Astrocyte (in vitro differentiated cells and primary cell): ENCODE data around the gene ART3. TPM values are rescaled to one million over a fixed set of nuclear protein-coding genes. Genes with fewer than 3 reads are reported as not detected.

Source experiments
- DNase-seq: peaks from one replicate; pipeline ENCODE4 v3.0.0-alpha.2; 2010; ENCODE audit warnings: low read depth
- FAIRE-seq: peaks from 2 replicates; lab custom pipeline; 2011; peaks lifted over from hg19 to GRCh38; lab: Jason Lieb, UNC
- H2AFZ ChIP-seq: 2 replicates; pipeline ENCODE4 v1.6.0; 2012; ENCODE audit warnings: low read depth, low read length, inconsistent platforms
- H3K27ac ChIP-seq: 2 replicates; pipeline ENCODE4 v1.5.1; 2011; ENCODE audit warnings: low read depth, low read length, inconsistent platforms
- H3K27me3 ChIP-seq: 2 replicates; pipeline ENCODE4 v1.6.0; 2011; ENCODE audit warnings: low read length, inconsistent platforms; ENCODE audit not compliant: insufficient read depth
- H3K36me3 ChIP-seq: 2 replicates; pipeline ENCODE4 v1.5.1; 2011; ENCODE audit warnings: low read length, inconsistent platforms; ENCODE audit not compliant: insufficient read depth
- H3K4me1 ChIP-seq: 2 replicates; pipeline ENCODE4 v1.5.1; 2011; ENCODE audit warnings: low read length, inconsistent platforms; ENCODE audit not compliant: insufficient read depth
- H3K4me2 ChIP-seq: 2 replicates; pipeline ENCODE4 v1.6.0; 2012; ENCODE audit warnings: low read length, inconsistent platforms
- H3K4me3 ChIP-seq: 2 replicates; pipeline ENCODE4 v1.5.1; 2011; ENCODE audit warnings: low read depth, mild to moderate bottlenecking, low read length, inconsistent platforms; ENCODE audit not compliant: insufficient read depth
- H3K79me2 ChIP-seq: 2 replicates; pipeline ENCODE4 v1.6.0; 2012; ENCODE audit warnings: mild to moderate bottlenecking, low read length, inconsistent platforms; ENCODE audit not compliant: insufficient read depth
- H3K9ac ChIP-seq: 2 replicates; pipeline ENCODE4 v1.6.0; 2012; ENCODE audit warnings: mild to moderate bottlenecking, low read length, inconsistent platforms
- H3K9me3 ChIP-seq: 2 replicates; pipeline ENCODE4 v1.5.1; 2012; ENCODE audit warnings: low read depth, mild to moderate bottlenecking, low read length, inconsistent platforms; ENCODE audit not compliant: insufficient read depth
- H4K20me1 ChIP-seq: 2 replicates; pipeline ENCODE4 v1.6.0; 2012; ENCODE audit warnings: low read length, inconsistent platforms; ENCODE audit not compliant: insufficient read depth
- H3K27ac Mint-ChIP-seq: one replicate; pipeline ENCODE4 v1.8.0; 2021; ENCODE audit warnings: mild to moderate bottlenecking, mixed read lengths; ENCODE audit not compliant: unreplicated experiment
- H3K27me3 Mint-ChIP-seq: one replicate; pipeline ENCODE4 v1.8.0; 2021; ENCODE audit warnings: low read depth, mixed read lengths; ENCODE audit not compliant: unreplicated experiment
- H3K36me3 Mint-ChIP-seq: one replicate; pipeline ENCODE4 v1.8.0; 2021; ENCODE audit warnings: low read depth, mixed read lengths; ENCODE audit not compliant: unreplicated experiment
- H3K4me1 Mint-ChIP-seq: one replicate; pipeline ENCODE4 v1.8.0; 2021; ENCODE audit warnings: low read depth, mixed read lengths; ENCODE audit not compliant: unreplicated experiment
- H3K4me3 Mint-ChIP-seq: one replicate; pipeline ENCODE4 v1.8.0; 2021; ENCODE audit warnings: mild to moderate bottlenecking, moderate library complexity, mixed read lengths; ENCODE audit not compliant: unreplicated experiment
- H3K9me3 Mint-ChIP-seq: one replicate; pipeline ENCODE4 v1.8.0; 2021; ENCODE audit warnings: mild to moderate bottlenecking, mixed read lengths; ENCODE audit not compliant: unreplicated experiment
- EZH2 ChIP-seq: IDR thresholded peaks from 2 replicates; pipeline ENCODE4 v1.6.1; 2012; ENCODE audit warnings: mild to moderate bottlenecking, low read length, inconsistent platforms; ENCODE audit not compliant: insufficient read depth
- total RNA-seq: library from RNA; stranded (reverse); gene quantifications from 2 replicates; pipeline ENCODE4 v1.2.1, GENCODE V29; 2021
- TF ChIP-seq, protein P1 (sequence below): IDR thresholded peaks from 2 replicates; pipeline ENCODE4 v1.5.1; 2011; ENCODE audit warnings: low read depth, mild to moderate bottlenecking, inconsistent platforms, low read length, moderate library complexity; ENCODE audit not compliant: insufficient read depth

The ART3 gene
- total RNA-seq, 1 donor from 2014 or later = not detected

DNA sequence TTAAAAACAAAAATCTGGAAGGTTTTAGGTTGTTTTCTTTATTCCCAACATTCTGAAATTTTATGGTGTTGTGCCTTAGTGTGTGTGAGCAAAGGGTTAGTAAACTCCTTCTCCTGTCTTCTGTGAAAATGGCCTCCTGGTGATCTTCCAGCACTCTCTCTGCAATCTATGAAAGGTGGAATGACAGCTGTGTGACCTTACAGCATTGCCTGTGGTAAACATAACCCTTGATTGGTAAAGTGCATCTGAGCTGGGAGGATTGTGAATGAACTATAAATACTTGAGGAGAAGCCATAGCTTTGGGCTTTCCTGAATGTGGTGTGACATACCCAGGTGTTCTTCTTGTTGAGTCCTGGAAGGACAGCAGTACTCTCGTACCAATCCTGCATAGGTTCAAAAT lies 10.0 kb downstream of the ART3 start:
- no peaks in the 10 kb centered on the region for H3K4me1 Mint-ChIP-seq
- TF ChIP-seq, protein P1, sequence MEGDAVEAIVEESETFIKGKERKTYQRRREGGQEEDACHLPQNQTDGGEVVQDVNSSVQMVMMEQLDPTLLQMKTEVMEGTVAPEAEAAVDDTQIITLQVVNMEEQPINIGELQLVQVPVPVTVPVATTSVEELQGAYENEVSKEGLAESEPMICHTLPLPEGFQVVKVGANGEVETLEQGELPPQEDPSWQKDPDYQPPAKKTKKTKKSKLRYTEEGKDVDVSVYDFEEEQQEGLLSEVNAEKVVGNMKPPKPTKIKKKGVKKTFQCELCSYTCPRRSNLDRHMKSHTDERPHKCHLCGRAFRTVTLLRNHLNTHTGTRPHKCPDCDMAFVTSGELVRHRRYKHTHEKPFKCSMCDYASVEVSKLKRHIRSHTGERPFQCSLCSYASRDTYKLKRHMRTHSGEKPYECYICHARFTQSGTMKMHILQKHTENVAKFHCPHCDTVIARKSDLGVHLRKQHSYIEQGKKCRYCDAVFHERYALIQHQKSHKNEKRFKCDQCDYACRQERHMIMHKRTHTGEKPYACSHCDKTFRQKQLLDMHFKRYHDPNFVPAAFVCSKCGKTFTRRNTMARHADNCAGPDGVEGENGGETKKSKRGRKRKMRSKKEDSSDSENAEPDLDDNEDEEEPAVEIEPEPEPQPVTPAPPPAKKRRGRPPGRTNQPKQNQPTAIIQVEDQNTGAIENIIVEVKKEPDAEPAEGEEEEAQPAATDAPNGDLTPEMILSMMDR = no peak
- no peak overlapping the region for H3K9ac ChIP-seq

DNA sequence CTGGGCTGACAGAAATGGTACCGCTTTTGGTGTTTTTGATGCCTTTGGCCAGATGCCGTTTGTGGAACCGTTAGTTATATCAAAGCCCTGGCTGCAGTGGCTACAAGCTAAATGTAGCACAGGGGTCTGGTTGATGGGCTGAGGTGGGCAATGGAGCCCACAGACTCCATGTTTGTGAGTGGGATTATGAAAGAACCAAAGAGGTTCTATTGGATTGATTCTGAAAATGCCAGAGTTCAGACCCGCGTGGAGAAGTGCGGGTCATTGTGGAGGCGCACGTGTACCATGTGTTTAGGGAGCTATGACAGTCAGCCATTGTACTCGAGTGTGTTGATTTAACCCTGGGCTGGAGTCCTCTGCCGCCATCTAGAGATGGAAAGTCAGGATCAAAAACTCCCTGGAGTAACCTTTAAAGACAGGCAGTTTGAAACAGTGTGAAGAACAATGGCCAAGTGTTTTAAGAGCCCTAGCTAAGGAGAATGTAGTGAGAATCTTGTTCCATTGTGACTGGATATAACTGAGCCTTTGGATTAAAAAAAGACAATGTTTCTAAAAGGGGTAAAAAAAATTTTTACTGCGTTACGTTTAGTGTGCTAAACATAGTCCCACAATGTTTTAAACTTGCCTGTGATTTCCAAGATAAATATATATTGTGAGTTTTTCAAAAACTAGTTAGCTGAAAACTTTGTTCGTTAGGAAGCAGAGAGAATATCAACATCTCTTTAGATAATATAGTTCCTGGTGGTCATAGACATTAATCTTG lies 12.7 kb downstream of the ART3 start:
- H3K36me3 Mint-ChIP-seq = no peaks in the 10 kb centered on the region
- H3K27me3 ChIP-seq = peaks cover 2% of the 10 kb centered on the region
- H3K4me1 Mint-ChIP-seq = peaks cover 3% of the 10 kb centered on the region
- peak overlapping the region; percentile 61 for H3K4me2 ChIP-seq
- H3K27me3 Mint-ChIP-seq = no peaks in the 10 kb centered on the region
- no peak overlapping the region for H3K9ac ChIP-seq
- DNase-seq (peak; percentile 44), FAIRE-seq (peak; percentile 39)
- H3K4me3 ChIP-seq = no peak overlapping the region
- TF ChIP-seq, protein P1 = peak; percentile 52
- TF ChIP-seq EZH2 = no peak
- no peak overlapping the region for H3K27ac ChIP-seq
- H3K27ac Mint-ChIP-seq = peak overlapping the region; percentile 63
- H3K9me3 ChIP-seq = no peaks in the 10 kb centered on the region
- H2AFZ ChIP-seq = peak overlapping the region; percentile 77
- no peaks in the 10 kb centered on the region for H4K20me1 ChIP-seq
- peak overlapping the region; percentile 12 for H3K4me3 Mint-ChIP-seq
- peaks cover 3% of the 10 kb centered on the region for H3K4me1 ChIP-seq
- H3K36me3 ChIP-seq = no peaks in the 10 kb centered on the region
- H3K79me2 ChIP-seq = no peaks in the 10 kb centered on the region
- no peaks in the 10 kb centered on the region for H3K9me3 Mint-ChIP-seq

More for the DNA sequence above, 10.0 kb downstream of the ART3 start:
- Histone ChIP-seq H3K27me3 (peaks cover 2% of the 10 kb centered on the region), H3K4me3 (no peak overlapping the region), H3K27ac (no peak overlapping the region), H4K20me1 (no peaks in the 10 kb centered on the region), H3K36me3 (no peaks in the 10 kb centered on the region), H3K9me3 (no peaks in the 10 kb centered on the region), H3K4me1 (no peaks in the 10 kb centered on the region), H3K79me2 (no peaks in the 10 kb centered on the region), H3K4me2 (no peak overlapping the region), H2AFZ (no peak overlapping the region)
- H3K4me3 Mint-ChIP-seq = no peak overlapping the region
- no peaks in the 10 kb centered on the region for H3K36me3 Mint-ChIP-seq
- no peaks in the 10 kb centered on the region for H3K9me3 Mint-ChIP-seq
- no peak overlapping the region for H3K27ac Mint-ChIP-seq
- DNase-seq (no peak), FAIRE-seq (no peak)
- H3K27me3 Mint-ChIP-seq = no peaks in the 10 kb centered on the region

DNA sequence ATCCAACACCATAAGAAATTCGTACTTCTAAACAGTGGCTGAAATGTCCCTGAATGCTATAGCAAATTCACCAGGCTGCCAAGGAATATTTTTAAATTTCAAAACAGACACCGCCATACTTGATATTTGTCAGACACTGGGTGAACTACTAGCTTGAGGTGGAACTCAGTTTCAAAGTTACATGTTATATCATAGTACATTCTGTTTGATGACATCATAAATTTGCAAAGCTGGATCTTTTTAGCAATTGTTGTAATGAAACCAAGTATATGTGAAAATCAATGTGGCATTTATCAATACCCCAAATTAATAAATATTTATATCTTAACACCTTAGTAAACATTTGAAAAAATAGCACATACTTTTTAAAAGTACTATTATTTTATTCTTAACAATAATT lies 14.2 kb downstream of the ART3 start:
- peaks cover 4% of the 10 kb centered on the region for H3K27me3 ChIP-seq
- H3K36me3 ChIP-seq = no peaks in the 10 kb centered on the region
- H3K4me3 ChIP-seq = no peak overlapping the region
- H3K9me3 ChIP-seq = no peaks in the 10 kb centered on the region
- H3K27ac Mint-ChIP-seq = no peak overlapping the region
- H3K4me1 Mint-ChIP-seq = peaks cover 3% of the 10 kb centered on the region
- no peak overlapping the region for H3K4me2 ChIP-seq
- no peaks in the 10 kb centered on the region for H3K9me3 Mint-ChIP-seq
- FAIRE-seq = no peak
- no peak overlapping the region for H3K27ac ChIP-seq
- no peak for DNase-seq
- no peaks in the 10 kb centered on the region for H3K79me2 ChIP-seq
- H3K27me3 Mint-ChIP-seq = no peaks in the 10 kb centered on the region
- no peak overlapping the region for H3K9ac ChIP-seq
- H2AFZ ChIP-seq = no peak overlapping the region
- no peaks in the 10 kb centered on the region for H3K36me3 Mint-ChIP-seq
- no peaks in the 10 kb centered on the region for H4K20me1 ChIP-seq
- H3K4me1 ChIP-seq = peaks cover 3% of the 10 kb centered on the region
- no peak overlapping the region for H3K4me3 Mint-ChIP-seq
- no peak for TF ChIP-seq EZH2
- TF ChIP-seq, protein P1 = no peak
